Measurements from ENCODE around the gene ARL6IP4.

Gene ARL6IP4

GRCh38 chr12:122956035-122956434 is 24.4 kb upstream of the ARL6IP4 start:
- in situ Hi-C loops (cut with MboI; ENCODE audit: low sequenced_read_pairs) = loop anchor here (10.0 to 25.0 kb wide), 2 partner anchors 101 to 319 kb away; no protein-coding TSS in a partner anchor

- in situ Hi-C loops (cut with MboI; ENCODE audit: low sequenced_read_pairs) = loop anchor here (10.0 to 25.0 kb wide), 2 partner anchors 104 to 321 kb away; no protein-coding TSS in a partner anchor
Measured at GRCh38 chr12:122958198-122958888, 22.1 kb upstream of the ARL6IP4 start.

- in situ Hi-C loops (cut with MboI; ENCODE audit: low sequenced_read_pairs) = loop anchor here (10.0 to 25.0 kb wide), 2 partner anchors 105 to 322 kb away; no protein-coding TSS in a partner anchor
Measured at GRCh38 chr12:122959566-122960192, 20.8 kb upstream of the ARL6IP4 start.

GRCh38 chr12:122960193-122960569 is 20.3 kb upstream of the ARL6IP4 start:
- in situ Hi-C loops (cut with MboI; ENCODE audit: low sequenced_read_pairs) = loop anchor here (25.0 kb wide), 1 partner anchor 323 kb away; no protein-coding TSS in a partner anchor

GRCh38 chr12:122961531-122962329 is 18.8 kb upstream of the ARL6IP4 start:
- in situ Hi-C loops (cut with MboI; ENCODE audit: low sequenced_read_pairs) = loop anchor here (25.0 kb wide), 1 partner anchor 324 kb away; no protein-coding TSS in a partner anchor

- in situ Hi-C loops (cut with MboI; ENCODE audit: low sequenced_read_pairs) = loop anchor here (25.0 kb wide), 1 partner anchor 327 kb away; no protein-coding TSS in a partner anchor
Measured at GRCh38 chr12:122963941-122964265, 16.6 kb upstream of the ARL6IP4 start.

GRCh38 chr12:122964439-122965257 is 15.8 kb upstream of the ARL6IP4 start:
- in situ Hi-C loops (cut with MboI; ENCODE audit: low sequenced_read_pairs) = loop anchor here (25.0 kb wide), 1 partner anchor 327 kb away; no protein-coding TSS in a partner anchor

GRCh38 chr12:122965321-122965751 is 15.1 kb upstream of the ARL6IP4 start:
- in situ Hi-C loops (cut with MboI; ENCODE audit: low sequenced_read_pairs) = loop anchor here (25.0 kb wide), 1 partner anchor 328 kb away; no protein-coding TSS in a partner anchor

- in situ Hi-C loops (cut with MboI; ENCODE audit: low sequenced_read_pairs) = loop anchor here (25.0 kb wide), 1 partner anchor 329 kb away; no protein-coding TSS in a partner anchor
Measured at GRCh38 chr12:122965851-122966742, 14.4 kb upstream of the ARL6IP4 start, which contains the start of gene ABCB9. ABCB9 (minus strand) TSS chr12:122966463; CDS start chr12:122960235, 6,228 bp downstream.

- in situ Hi-C loops (cut with MboI; ENCODE audit: low sequenced_read_pairs) = loop anchor here (25.0 kb wide), 1 partner anchor 330 kb away; no protein-coding TSS in a partner anchor
Measured at GRCh38 chr12:122966743-122967550, 13.5 kb upstream of the ARL6IP4 start.

GRCh38 chr12:122968104-122968503 is 12.4 kb upstream of the ARL6IP4 start:
- in situ Hi-C loops (cut with MboI; ENCODE audit: low sequenced_read_pairs) = loop anchor here (25.0 kb wide), 1 partner anchor 331 kb away; no protein-coding TSS in a partner anchor

- in situ Hi-C loops (cut with MboI; ENCODE audit: low sequenced_read_pairs) = loop anchor here (25.0 kb wide), 1 partner anchor 332 kb away; no protein-coding TSS in a partner anchor
Measured at GRCh38 chr12:122969676-122970075, 10.8 kb upstream of the ARL6IP4 start.

GRCh38 chr12:122974274-122974891 is 6.1 kb upstream of the ARL6IP4 start:
- in situ Hi-C loops (cut with MboI; ENCODE audit: low sequenced_read_pairs) = loop anchor here (25.0 kb wide), 1 partner anchor 337 kb away; no protein-coding TSS in a partner anchor

- in situ Hi-C loops (cut with MboI; ENCODE audit: low sequenced_read_pairs) = loop anchor here (25.0 kb wide), 1 partner anchor 338 kb away; no protein-coding TSS in a partner anchor
Measured at GRCh38 chr12:122974892-122975789, 5.3 kb upstream of the ARL6IP4 start, which contains the start of gene OGFOD2. OGFOD2 (plus strand) TSS chr12:122975244; CDS start chr12:122975252, 8 bp downstream.

- in situ Hi-C loops (cut with MboI; ENCODE audit: low sequenced_read_pairs) = no loop called here
Measured at GRCh38 chr12:122975790-122976647, 4.5 kb upstream of the ARL6IP4 start.
